ENCODE measurements around the gene RXFP3.
"Not testable (repeated sequence)": the region's sequence is repeated elsewhere in the genome, so short reads cannot be mapped to it uniquely, and the experiment has no call there.

The RXFP3 gene, protein sequence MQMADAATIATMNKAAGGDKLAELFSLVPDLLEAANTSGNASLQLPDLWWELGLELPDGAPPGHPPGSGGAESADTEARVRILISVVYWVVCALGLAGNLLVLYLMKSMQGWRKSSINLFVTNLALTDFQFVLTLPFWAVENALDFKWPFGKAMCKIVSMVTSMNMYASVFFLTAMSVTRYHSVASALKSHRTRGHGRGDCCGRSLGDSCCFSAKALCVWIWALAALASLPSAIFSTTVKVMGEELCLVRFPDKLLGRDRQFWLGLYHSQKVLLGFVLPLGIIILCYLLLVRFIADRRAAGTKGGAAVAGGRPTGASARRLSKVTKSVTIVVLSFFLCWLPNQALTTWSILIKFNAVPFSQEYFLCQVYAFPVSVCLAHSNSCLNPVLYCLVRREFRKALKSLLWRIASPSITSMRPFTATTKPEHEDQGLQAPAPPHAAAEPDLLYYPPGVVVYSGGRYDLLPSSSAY

DNA sequence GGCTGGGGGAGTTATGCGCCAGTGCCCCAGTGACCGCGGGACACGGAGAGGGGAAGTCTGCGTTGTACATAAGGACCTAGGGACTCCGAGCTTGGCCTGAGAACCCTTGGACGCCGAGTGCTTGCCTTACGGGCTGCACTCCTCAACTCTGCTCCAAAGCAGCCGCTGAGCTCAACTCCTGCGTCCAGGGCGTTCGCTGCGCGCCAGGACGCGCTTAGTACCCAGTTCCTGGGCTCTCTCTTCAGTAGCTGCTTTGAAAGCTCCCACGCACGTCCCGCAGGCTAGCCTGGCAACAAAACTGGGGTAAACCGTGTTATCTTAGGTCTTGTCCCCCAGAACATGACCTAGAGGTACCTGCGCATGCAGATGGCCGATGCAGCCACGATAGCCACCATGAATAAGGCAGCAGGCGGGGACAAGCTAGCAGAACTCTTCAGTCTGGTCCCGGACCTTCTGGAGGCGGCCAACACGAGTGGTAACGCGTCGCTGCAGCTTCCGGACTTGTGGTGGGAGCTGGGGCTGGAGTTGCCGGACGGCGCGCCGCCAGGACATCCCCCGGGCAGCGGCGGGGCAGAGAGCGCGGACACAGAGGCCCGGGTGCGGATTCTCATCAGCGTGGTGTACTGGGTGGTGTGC is at the start of gene RXFP3:
Gene RXFP3 (plus strand): TSS at position 6 of the 636 bp plus-strand sequence. CDS start 355 bp downstream, at position 361.
- DNase-seq = no peak

DNA sequence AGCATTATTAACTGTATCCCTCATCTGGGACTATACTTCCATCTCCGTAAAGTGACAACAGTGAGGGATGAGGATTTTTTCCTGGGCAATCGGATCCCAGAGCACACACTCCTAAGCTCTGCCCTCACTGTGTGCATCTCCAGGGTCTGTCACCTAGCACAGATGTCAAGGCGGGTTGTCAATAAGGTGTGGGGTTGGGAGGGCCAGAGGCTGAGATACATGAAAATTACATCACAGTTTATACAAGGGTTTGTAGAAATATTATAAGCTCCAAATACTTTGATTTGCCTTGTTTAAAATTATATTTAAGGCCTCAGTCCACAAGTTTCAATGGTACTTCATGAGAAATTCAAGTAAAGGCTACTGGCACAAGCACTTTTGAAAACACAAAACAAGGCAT is 48.9 kb upstream of the RXFP3 start:
- DNase-seq = no peak

DNA sequence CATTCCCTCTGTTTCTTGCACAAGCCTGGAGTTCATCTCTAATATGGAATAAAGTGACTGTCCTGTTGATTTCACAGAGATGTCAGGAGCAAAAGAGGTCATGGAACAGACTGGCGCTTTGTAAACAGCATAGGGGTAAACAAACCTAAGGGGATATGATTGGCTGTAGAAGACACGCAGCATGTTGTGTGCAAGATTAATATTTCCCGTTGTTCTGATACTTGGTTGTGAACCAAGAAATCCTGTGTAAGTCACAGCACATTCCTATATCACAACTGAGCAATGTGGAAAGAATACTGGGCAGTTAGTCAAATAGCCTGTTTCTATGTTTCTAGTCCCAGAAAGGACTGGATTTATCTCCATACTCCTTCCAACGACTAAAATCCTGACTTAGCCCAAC is 47.6 kb upstream of the RXFP3 start:
- no peak for DNase-seq

DNA sequence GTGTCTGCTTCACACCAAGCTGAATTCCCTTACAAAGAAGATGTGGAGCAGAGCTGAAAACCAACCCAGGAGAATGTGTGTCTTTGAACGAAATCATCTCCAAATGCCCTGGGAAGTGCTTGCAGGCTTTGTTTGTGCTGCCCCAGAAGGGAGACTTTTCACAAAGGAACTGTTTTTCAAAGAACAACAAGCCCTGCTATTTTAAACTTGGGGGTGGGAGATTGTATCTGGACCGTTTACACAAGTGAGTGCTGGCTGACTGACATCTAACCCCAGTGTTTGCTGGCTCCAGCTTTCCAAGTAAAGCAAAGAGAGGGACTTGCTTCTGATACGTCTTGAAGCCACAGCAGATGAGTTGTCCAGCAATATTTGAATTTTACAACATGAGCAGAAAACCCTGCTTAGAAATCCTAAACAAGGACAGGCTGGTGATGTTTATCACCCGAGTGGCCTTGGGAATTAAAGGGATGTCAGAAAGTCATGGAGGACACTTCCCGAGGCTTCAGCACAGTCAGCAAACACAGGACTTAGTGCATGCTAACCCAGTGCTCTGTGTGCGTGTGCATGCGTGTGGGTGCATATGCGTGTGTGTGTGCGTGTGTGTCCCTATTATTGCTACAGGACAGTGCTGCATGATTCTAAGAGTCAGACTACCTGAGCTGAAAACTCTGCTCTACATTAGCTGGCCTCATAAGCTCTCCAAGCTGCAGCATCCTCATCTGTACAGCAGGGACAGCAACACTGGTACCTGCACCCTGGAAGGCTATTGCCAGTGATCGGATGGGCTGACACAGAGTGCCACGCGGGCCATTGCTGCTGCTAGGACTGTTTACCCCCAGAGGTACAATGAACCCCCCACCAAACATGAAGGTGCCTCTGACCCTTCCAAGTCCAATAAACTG is 45.8 kb upstream of the RXFP3 start:
- DNase-seq = no peak

DNA sequence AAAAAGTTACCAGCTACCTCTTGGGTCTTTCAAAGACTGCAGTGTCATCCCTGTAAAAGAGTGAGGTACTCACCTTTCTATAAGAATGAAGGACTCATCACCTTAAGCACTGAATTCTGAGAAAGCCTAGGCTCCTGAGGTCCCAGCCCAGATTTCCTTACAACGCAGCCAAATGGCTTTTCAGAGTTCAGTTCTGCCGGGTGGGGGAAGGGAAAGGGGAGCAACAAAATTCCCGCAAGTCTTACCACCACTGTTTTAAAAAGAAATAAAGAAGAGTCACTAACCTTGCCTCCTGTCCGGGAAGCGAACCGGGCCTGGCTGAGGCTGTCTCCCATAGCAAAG is 44.8 kb upstream of the RXFP3 start:
- DNase-seq = no peak

DNA sequence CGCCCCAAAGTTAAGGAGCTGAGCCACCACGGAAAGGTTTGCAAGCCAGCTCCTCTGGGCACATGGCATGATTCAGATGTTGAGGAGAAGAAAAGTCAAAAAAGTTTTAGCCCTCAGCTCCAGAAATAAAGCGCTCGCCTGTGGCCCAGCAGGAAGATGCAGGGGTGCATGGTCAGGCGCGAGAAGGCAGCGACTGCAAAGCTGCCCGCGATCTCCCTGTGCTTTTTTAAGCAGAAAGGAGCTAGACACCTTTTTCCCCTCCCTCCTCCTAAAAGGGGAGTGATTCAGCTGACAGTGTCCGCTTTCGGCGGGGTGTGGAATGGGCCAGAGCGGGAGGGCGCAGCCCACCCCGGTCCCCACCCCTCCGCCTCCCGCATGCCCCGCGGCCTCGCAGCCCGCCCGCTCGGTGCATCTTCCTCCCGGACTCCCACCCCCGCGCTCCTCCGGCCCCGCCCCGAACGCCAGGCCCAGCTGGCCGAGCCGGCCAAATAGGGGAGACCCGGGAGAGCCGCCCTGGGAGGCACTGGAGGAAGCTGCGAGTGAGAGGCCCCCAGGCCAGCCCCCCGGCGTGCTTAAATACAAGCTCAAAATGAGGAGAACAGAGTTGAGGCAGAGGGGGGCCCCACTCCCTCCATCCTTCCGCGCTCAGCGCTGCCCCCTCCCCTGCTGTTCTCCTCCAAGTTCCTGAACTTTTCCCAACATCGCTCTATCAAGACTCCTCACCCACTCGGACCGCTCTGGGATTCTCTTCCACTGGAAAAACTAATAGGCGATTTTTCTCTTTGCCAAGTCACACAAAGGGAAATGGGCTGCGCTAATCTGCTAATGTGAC is 44.2 kb upstream of the RXFP3 start, which contains the start of gene ADAMTS12:
Gene ADAMTS12 (minus strand): TSS at position 203 of the 832 bp plus-strand sequence. CDS start 134 bp downstream, at position 69.
- DNase-seq = no peak

DNA sequence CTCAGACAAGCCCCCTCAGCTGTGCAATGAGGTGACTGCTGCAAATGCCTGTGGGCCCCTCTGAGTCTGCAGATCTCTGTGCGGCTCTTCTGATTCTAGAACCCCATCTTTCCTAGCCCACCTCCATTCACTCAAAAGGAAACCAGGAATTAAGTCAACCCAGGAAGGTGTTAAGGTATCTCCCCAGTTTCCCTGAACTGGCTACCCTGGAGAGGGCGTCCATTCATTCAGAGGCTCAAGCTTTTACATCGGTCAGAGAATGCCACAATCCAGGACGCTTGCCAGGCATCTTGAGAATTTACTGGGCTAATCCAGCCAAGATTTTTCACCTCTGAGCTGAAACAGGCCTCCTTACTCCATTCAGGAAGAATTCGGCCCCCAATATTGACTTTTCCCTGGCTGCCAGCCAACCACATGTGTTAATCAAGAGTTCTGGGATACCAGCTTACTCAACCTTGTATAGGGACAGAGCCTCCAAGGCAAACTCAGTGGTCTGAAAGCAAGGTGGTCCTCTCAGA is 43.5 kb upstream of the RXFP3 start:
- no peak for DNase-seq

DNA sequence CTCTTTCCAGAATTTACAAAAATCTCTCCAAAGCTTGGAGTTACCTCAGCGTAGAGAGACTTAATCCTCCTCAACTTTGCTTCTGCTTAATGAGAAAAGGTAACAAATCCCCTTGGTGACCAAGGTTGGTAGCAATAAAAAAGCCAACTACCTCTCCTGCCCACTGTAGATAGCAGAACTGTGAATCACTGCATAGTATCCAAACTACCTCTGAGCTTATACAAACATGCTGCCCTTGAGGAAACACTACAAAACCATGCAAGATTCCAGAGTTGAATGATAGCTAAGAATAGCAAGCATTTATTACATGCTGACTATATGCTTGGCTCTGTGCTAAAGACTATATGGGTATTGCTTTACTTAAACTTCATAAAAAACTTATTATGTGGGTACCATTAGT is 41.6 kb upstream of the RXFP3 start:
- no peak for DNase-seq

DNA sequence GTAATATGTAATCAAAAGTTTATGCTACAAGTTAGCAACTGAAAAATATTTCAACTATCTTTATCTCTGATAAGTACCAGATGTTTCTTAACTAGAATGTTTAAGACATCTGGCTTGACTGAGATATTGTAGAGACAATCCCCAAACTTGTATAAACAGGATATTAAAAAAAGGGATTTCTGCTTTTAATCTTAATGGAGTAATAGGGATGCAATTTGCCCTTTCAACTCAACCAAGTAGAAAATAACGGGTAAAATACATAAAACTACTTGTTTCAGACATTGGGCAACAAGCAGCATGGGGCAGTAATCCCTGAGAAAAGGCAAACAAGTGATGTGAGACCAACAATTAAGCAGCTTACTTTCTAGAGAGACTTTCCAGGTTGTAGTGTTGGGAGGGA is 35.0 kb upstream of the RXFP3 start:
- DNase-seq = no peak

DNA sequence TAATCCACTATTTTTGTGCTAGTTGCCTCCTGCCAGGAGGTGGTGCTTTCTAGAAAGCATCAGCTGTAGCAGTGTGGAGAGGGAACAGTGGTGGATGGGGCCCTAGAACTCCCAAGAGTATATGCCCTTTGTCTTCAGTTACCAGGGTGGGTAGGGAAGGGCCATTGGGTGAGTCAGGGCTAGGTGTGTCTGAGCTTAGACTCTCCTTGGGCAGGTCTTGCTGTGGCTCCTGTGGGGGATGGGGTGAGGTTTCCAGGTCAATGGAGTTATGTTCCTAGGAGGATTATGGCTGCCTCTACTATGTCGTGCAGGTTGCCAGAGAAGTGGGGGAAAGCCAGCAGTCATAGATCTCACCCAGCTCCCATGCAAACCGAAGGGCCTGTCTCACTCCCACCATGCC is 33.1 kb upstream of the RXFP3 start:
- no peak for DNase-seq

DNA sequence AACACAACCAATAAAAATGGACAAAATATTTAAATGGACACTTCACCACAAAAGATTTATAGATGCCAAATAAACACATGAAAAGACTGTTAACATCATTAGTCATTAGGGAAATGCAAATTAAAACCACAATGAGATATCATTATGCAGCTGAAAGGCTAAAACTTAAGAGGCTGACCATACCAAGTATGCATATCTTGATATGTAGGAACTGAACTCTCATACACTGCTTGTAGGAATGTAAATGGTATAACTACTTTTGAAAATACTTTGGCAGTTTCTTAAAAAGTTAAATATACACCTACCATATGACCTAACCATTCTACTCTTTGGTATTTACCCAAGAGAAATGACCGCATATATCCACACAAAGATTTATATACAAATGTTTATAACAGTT is 30.8 kb upstream of the RXFP3 start:
- no peak for DNase-seq

DNA sequence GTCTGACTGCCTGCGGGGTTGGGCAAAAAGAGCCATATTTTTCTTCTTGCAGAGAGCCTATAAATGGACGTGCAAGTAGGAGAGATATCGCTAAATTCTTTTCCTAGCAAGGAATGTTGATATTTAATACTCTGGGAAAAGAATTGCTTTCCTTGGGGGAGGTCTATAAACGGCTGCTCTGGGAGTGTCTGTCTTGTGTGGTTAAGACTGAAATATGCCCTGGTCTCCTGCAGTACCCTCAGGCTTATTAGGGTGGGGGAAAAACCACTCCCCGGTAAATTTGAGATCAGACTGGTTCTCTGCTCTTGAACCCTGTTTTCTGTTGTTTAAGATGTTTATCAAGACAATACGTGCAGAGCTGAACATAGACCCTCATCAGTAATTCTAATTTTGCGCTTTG is 29.9 kb upstream of the RXFP3 start:
- not testable (repeated sequence) for DNase-seq

DNA sequence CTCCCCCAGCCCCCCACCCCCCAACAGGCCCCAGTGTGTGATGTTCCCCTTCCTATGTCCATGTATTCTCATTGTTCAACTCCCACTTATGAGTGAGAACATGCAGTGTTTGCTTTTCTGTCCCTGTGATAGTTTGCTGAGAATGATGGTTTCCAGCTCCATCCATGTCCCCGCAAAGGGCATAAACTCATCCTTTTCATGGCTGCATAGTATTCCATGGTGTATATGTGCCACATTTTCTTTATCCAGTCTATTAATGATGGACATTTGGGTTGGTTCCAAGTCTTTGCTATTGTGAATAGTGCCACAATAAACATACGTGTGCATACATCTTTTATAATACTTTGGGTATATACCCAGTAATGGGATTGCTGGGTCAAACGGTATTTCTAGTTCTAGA is 21.3 kb upstream of the RXFP3 start:
- DNase-seq = not testable (repeated sequence)

DNA sequence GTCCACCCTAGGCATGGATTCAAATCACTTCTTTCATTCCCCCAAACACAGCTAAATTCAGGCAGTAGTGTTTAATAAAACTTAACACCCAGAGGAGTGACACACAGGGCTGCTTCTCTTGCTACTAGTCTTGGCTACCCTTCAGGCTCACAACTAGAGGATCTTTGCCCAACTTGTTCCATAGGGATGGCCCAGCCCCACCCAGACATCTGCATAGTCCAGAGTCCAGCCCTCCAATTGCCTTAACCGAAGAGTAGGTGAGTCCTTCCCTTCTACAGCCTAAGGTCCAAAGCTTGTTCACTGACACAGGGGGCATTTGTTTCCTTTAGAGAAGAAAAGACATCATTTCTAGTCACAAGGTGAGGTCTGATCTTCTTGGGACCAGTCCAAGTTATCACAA is 15.2 kb upstream of the RXFP3 start:
- DNase-seq = no peak

DNA sequence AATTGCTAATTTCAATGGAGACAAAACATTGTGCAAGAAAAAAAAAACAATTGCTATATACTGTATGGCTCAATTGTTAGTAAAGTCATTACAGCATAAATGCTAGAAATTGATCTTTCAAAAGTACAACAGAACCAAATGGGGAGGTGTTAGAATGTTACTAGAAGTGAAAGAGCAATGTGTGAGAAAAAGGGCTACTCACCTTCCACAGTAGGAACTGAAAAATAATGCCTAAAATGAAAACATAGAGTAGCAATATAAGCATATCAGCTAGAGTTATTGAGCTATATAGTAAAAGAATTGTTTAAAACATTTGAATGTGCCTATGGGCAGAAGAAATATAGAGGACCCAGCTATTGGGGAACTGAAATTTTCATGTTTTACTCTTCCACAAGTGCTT is 10.9 kb upstream of the RXFP3 start:
- DNase-seq = no peak

DNA sequence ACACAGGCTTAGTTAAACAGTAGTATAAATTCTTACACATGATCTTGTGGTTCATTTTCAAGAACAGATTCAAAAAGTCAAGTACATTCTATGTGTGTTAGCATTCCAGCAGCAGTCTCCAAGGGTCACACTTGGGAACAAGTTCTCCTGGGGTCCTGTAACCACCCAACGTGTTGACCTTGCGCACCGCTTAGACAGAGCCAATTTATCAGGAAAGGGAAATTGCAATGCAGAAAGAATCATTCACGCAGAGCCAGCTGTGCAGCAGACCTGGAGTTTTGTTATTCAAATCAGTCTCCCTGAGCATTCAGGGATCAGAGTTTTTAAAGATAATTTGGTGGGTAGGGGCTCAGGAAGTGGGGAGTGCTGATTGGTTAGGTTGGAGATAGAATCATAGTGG is 8.5 kb upstream of the RXFP3 start:
- no peak for DNase-seq

DNA sequence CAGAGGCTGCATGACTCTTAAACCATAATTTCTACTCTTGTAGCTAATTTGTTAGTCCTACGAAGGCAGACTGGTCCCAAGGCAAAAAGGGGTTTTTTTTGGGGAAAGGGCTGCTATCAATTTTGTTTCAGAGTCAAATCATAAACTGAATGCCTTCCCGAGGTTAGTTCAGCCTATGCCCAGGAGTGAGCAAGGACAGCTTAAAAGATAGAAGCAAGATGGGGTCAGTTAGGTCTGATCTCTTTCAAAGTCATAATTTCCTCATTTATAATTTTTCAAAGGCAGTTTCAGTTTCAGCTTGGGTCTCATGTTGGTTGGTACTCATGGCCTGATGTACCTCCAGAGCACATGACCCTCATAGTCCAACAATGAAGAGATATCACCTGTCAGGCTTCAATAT is 7.9 kb upstream of the RXFP3 start:
- DNase-seq = no peak

DNA sequence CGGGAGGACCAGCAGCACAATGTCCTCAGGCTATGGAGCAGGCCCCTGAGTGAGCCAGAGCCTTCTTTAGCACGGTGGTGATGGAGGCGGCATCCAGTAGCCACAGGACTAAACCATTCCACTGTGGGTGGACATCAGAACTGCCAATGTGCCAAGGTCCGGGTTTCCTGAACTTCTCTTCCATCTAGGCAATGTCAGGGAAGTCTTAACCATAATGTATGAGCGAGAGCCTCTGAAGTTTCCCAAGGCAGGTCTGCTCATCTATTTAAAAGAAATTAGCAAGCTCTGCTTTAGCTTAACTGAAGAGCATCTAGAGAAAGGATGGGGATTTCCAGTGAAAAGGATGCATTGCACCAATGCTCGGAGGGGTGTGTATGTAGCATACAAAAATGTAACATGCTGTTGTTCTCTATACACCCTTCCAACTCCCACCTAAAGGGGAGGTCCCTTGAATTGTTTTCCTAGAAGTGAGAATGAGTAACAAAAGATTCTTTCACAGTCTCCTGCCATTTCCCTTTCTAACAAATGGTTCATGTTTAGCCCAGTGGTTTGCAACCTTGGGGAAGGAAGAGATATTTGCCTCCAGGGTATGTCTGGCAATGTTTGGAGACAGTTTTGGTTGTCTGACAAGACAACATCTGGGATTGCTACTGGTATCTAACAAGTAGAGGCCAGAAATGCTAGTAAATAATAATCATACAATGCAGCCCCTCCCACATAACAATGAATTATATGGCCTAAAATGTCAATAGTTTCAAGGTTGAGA is 6.1 kb upstream of the RXFP3 start:
- DNase-seq = no peak

DNA sequence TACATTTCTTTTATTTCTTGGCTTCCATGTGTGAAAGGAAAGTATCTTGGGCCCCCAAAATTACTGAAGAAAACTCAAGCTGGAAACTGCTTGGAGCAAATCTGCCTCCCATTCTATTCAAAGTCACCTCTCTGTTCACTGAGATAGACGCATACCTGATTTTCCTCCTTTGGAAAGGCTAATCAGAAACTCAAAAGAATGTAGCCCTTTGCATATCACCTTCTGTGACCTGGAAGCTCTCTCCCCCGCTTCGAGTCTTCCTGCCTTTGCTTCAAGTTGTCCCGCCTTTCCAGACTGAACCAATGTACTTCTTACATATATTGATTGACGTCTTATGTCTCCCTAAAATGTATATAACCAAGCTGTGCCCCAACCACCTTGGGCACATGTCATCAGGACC is 5.0 kb upstream of the RXFP3 start:
- no peak for DNase-seq

DNA sequence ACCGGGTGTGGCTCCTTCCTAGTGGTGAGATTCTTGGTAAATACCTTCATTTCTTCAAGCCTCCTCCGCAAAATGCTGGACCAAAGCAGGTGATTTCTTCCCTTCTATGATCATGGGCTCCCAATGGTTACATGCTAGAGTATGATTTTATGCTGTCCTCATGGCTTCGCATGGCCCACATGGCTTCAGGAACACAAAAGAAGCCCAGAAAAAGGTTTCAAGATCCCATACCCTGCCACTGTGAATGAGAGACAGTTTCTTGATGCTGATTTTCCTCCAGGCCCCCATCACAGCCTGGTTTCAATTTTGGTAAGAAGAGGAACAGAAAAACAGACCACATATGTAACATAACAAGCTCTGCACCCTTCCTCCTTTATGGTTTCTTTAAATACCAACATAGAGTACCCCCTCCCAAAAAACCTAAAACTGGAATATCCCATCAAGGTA is 2.4 kb upstream of the RXFP3 start:
- no peak for DNase-seq

DNA sequence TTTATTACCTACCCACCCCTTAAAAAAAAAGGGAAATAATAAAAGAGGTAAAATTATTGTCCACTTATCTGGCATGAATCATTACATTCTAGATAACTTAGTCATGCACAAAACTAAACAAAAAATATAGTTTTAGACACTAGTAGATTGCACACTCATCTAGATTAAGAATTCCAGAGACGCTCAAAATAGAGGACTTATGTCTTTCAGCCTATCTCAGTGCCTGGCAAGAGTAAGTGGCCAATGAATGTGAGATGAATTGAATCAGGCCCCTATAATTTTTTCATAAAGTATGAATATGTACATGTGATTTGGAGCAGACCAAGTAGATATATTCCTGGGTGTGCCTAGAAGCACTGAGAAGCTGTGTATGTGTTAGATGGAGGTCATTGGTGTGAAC is 2.0 kb upstream of the RXFP3 start:
- no peak for DNase-seq
